GM19240 (cell line): ENCODE data around the gene C2orf72.
"Not testable (repeated sequence)": the region's sequence is repeated elsewhere in the genome, so short reads cannot be mapped to it uniquely, and the experiment has no call there.

Experiments
- DNase-seq: peaks from one replicate; pipeline ENCODE4 v3.0.0; 2011; ENCODE audit warnings: low spot score; ENCODE audit not compliant: insufficient read length

C2orf72 gene

DNA sequence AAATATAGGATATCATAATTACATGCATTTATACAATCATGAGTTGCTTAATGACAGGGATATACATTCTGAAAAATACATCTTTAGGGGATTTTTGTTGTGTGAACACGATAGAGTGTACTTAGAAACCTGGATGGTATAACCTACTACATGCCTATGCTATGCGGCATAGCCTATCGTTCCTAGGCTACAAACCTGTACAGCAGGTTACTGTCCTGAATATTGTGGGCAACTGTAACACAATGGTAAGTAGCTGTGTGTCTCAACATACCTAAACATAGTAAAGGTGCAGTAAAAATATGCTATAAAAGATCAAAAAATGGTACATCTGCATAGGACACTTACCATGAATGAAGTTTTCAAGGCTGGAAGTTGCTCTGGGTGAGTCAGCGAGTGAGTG is 6.5 kb downstream of the C2orf72 start:
- no peak for DNase-seq

DNA sequence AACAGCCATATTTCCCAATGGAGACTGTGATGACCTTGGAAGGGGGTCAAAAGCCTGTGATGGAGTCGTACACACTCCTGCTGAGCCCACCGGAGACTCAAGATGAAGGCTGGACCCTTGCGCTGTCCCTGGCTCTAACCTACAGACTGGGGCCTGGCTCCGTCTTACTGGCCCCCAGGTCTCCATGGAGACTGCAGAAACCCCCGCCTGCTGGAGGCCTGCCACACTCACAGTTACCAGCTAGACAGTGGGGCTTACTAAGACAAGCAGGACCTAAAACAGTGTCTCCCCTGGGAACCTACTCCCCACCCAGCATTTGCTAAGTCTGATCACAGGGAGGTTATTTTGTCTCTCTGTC is 9.6 kb downstream of the C2orf72 start:
- DNase-seq, result no peak

DNA sequence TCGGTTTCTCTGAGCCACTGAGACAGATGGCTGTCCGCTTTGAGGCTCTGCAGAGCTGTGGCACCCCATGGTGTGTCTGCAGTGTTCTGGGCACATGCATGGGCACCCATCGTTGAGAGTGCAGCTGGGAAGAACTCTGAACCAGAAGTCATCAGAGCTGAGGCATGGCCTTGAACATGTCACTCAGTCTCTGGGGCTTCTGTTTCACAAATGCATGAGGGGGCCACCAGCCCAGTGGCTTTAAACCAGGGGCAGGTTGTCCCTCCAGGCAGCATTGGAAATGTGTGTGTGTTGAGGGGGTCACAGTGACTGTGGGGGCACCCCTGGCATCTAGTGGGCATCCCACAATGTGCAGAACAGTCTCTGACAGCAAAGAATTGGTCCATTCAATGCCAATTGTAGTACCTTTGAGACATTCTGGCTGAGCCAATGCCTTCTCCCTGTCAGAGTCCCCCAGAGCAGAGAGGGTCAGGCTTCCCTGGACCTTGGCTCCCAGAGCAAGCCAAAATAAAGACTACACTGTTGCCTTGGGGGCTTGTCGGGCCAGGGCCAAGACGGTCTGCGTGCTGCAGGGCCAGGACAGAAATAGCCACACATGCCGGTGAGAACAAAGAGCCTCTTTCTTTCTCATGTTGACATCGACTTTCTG is 10.1 kb downstream of the C2orf72 start:
- DNase-seq, result no peak

DNA sequence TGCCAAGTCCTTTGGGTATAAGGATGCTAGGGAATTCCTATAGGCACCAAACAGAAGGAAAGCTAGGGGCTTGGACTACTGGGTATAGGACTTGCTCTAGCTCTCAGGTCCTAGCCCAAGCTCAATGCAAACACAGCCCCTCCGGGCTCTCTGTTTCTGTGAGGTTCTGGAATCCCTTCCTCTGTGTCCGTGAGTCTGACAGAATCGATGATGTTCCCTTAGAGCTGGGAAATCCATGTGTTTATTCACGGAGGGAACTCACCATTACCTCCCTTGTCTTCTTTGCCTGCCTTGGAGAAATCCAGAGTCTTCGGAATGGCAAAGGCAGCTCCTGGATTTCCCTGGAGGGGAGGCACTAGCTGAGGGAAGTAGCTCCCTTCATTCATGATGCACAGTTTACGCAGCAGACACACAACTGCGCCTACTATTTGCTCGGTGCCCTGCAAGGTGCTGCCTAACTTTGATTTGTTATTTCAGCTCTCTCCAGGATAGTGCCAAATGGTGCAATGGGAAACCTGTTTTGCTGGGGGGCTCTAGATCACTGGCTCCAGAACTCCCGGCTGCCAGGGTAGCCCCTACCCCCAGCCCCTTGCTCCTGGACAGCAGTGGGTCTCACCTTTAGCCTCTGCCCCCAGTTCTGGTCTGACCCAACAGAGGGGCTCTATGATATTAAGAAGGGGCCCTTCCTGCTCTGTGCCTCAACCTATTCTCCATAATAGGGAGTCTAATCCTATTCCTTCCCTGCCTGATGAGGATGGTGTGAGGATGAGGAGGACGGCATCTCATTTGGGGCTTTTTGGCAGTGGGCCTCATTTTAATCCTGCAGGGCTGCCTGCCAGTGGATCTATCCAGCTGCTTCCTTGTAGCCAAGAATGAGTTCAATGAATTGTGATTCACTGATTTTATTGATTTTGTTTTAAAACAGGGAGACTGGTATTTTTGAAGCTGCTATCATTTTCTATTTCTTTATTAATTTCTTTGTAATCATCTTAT is 10.9 kb downstream of the C2orf72 start:
- DNase-seq, result no peak

DNA sequence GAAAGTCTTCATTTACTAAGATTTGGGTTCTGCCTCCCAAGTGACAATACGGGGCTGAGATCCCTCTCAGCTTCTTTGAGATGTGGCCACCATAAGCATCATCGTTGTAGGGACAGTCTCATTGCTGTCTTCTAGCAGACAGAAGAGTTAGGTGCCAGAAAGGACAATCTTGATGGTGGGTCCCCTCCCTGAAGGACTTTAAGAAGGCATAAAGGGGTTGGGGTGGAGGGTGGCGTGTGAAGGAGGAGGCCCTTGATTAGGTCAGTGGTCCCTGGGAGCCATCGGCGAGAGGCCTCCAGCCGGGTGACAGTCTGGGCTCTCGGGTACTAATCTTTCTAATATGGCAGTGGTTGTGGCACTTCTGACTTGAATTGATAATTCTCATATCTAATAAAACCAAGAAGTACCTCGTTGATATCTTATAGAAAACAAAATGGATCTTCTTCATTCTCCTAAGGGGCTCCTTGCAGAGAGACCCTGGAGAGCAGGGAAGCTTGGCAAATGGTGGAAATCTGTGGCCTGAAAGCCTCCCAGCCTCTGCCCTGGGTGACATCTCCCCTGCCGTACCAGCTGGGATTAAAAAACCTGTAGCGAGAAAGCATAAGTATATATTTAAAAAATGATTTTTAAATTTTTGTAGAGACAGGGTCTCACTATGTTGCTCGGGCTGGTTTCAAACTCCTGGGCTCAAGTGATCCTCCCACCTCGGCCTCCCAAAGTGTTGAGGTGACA is 12.1 kb downstream of the C2orf72 start:
- DNase-seq, result no peak

DNA sequence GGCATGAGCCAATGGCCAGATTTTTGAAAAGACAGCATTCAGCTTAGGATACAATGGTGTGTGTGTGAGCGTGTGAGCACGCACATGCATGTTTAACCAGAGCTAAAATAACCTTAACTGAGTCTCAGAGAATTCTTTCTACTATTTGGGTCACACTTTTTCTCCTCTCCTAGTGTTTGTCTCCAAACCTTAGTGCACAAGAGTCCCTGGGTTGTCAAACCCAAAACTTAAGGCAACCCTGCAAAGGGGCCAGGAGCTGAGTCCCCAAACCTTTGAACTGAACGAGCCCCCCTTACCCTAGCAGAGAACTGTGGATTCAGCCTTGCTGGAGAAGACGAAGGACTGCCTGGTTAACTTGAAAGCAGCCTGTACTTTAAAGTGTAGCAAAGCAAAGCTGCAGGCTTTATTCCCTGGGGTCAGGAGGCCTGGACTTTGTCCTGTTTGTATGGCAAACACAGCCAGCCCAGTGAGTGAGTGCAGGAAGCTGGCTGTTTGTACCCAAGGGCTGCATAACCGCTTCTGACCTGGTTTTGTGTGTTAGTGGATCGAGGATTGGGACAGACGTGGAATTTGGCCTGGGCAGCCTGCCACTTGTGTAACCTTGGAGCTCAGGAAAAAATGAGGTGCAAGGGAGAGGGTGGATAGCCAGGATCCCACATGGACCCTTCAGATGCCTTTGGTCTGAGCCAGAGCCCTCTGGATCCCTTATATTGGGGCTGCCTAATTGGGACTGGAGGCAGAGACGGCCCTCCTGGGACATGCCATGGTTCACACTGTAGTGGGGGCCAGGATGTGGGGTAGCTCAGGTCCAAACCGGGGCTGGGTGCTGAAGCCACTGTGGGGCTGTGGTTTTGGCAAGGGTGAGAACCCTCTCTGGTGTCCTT is 12.9 kb downstream of the C2orf72 start:
- DNase-seq, result no peak

DNA sequence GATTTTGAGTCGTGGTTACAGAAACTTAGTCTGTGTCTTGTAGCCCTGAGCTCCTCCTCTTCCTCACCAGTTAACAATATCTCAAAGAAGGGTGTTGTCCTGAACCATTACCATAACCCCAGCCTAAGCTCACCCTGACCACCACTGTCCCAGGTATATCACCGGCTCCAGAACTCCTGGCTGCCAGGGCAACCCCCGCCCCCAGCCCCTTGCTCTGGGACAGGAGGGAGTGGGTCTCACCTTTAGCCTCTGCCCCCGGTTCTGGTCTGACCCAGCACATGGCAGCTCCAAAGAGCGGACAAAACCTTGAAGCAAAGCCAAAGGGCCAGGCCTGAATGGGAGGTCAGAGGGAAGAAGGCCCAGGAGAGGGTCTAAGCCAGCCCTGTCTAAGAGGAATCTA is 13.8 kb downstream of the C2orf72 start:
- DNase-seq, result no peak

DNA sequence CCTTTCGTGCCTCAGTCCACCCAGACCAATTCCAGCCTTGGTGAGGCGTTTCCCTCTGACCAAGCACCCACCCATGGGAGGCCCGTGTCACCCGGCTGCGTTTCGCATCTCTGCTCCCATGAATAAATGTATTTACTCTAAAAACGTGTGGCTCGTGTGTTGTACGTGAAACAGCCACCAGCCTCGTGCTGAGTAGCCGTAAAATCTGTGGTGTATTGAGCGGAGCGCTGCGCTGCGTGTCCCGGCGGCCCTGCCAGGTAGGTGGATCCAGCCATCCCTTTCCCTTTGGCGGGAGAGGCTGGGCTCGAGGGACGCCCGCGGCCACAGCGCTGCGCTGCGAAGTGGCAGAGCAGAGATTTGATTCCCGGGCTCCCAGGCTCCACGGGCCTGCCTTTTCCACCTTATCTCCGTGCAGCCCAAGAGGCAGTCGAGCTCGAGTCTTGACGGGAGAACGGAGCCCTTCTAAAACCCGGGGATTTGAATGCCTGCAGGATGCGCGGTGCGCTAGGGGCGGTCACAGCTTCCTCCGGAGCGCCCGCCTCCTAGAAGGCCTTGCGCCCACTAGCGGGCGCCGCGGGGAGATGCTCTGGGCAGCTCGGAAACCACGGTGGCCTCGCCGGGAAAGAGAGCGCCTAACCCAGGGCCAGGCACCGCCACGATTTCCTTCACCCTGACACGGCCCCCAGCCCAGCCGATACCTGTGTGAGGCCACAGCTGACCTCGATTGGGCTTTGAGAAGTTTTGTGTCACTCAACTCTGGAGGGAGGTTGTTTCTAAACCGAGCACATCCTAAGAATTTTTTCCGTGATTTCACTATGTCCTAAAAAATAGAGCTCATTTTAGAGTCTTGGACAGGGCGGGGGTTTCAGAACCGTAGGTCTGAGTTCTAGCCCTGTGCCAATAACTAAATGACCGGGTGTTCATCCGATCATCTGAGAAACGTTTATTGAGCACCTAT is 15.4 kb downstream of the C2orf72 start:
- DNase-seq, result peak; percentile 67

DNA sequence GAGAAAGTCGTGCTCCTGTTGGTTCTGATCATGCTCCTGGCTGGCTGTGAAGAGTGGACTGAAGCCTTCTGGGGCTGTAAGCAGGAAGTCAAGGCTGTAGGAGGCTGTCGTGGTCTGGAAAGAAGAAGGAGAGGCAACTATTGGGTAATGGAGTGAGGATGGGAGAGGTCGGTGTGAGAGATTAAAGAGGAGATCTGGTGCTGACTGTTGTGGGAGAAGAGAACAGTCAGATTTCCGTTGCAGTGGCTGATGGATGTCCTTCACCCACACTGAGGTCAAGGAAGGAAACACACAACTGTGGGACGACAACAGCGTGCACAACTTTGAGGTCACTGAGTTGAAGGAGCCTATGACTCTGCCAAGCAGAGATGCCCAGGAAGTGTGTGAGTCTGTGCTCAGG is 16.5 kb downstream of the C2orf72 start:
- DNase-seq, result no peak

DNA sequence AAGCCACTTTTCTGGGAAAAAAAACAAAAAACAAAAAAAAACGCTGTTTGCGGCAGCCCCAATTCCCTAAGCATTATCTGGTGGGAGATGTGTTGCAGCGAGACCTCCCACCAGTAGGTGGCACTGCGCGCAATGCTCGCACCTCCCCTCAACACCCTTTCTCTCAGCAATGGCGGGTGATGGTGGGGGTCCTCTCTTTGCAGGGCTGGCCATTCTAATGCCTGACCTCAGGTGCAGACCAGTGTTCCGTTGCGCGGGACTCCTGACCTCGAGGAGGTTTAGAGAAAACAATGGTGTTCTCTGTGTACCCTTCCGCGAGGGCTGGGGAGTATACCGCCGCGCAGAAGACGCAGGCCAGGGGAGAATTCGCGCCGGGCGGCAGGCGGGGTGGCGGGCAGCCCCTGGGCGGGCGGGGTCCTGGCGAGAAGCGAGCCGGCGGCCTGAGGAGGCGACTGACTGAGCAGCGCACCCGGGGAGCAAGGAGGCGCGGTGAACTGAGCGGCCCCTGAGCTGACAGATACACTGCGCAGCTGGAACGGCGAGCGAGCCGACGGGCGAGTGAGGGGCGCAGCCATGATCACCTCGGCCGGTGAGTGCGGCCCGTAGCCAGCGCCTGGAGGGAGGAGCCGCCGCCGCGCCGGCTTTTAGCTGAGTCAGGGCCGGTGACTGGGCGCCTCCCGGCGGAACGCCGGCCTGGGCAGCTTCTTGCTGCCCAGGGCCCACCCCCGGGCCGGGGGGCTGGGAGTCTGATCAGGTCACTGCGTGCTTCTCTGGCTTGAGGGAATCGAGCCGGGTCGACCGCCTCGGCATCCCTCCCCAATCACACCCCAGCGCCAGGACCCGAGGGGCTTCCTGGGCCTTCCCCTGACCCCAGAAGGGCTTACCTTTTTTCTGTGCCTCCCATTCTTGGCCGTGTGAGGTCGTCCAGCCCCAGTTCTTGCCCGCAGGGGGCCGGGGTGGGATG is 19.4 kb downstream of the C2orf72 start, which contains the start of gene PSMD1:
TSS of gene PSMD1 (plus strand) at position 415 of the 964 bp plus-strand sequence. CDS start at position 574, 159 bp downstream.
- peak; percentile 73 for DNase-seq

DNA sequence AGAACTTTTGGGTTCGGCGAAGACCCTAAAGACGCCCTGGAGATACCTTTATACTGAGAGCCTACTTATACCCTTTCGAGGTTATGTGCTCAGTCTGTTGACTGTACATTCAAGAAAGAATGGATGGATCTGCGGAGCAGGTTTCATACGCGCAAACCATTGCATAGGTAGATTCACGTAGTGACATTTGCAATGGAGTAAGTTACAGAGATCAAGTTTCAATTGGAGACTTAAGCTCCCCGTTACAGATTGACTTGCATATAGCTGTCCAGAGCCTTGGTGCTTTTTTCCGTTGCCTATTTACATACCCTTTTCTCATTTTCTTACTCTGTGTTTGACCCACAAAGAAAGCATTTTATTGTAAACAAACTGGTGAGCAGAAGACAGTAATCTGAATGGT is 20.3 kb downstream of the C2orf72 start:
- DNase-seq, result no peak

DNA sequence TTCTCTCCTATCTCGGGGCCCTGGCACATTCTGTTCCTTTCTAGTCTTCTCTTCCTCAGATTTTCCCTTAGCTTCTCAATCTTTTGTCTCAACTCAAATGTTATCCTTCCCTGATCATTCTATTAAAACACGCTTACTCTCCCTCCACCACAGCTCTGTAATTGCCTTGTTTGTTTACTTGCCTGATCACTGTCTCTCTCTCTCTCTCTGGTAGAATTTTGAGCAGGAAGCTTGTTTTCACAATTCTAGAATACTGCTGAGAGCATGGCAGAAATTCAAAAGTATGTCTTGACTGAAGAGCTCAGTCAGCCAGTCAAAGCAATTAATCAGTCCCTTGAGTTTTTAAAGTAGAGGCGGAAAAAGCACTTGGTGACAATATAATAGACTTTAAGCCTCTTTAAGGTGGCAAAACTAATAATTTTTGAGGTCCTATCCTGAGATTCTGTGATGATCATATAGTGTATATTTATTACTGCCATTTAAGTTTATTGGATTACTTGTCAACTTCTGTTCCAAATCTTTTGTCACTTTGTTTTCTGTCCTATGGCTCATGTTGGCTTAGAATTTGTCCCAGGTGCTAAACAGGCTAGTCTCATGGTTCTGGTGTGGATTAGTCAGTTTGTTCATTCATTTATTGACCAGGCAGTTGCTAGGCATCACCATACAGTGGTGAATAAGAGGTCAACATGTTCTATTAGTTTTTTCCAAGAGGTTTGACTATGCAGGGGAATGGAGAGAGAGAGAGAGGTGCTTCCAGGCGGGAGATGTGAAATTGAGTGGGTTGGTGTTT is 21.6 kb downstream of the C2orf72 start:
- DNase-seq, result no peak

DNA sequence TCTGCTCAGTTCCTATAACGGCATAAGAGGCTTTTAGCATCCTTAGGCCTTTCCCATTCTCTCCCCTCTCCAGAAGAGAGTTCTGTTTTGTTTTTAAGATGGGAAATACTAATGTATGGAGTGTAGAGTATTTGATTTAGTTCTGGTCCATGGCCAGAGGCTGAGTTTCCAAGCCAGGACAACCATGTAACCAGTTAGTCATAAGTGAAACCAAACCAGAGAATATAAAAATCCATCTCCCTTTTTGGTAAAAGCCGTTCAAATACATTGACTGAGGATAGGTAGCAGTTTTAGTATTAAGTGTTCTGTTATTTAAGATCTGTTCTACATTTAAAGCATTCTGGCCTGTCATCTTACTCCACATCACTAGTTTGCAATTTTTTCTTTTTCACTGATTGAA is 22.4 kb downstream of the C2orf72 start:
- DNase-seq, result no peak

DNA sequence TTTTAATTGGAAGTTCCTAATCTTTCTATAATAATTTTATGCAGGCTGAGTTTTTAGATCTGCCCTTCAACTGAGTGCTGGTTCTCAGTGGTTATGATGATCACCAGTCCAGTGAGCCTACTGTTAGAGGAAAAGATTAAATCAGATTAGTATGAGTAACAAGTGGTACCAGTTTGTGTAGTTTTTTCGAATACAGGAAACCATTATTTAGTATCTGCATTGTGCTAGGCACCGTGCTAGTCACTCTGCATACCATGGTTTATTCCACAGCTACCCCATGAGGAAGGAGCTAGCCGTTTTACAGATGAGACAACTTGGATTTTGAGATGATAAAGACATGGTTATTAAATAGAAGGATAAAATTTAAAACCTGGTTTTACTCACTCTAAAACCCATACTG is 25.5 kb downstream of the C2orf72 start:
- DNase-seq, result no peak

DNA sequence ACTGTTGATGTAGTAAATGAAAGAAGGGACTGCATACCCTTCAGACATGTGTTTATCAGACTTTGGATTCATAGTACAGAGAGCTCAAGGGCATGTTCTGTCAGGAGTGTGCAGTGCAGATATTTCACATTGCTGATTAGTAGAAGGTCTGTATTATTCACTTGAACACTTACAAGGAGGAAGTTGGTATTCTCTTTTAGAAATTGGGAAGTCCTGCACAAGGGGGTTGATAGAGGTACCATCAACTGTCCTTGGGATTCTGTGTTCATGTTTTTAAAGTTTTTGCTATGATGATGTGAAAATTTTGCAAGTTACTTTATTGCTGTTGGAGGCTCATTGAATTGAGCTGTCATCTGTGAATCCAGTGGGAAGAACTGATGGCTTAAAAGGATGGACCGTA is 26.0 kb downstream of the C2orf72 start:
- no peak for DNase-seq

DNA sequence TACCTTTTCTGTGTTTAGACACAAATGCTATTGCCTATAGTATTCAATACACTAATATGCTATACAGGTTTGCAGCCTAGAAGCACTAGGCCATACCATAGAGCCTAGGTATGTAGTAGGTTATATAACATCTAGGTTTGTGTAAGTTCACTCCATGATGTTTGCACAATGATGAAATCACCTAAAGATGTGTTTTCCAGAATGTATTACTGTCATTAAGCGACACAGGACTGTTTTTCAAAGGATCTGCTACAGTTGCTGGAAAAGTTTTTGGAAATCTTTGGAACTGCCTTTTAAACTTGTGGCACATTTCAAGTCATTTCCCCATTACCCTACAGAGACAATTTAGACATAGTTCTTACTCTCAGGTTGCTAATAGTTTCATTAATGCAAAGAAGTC is 28.6 kb downstream of the C2orf72 start:
- no peak for DNase-seq

DNA sequence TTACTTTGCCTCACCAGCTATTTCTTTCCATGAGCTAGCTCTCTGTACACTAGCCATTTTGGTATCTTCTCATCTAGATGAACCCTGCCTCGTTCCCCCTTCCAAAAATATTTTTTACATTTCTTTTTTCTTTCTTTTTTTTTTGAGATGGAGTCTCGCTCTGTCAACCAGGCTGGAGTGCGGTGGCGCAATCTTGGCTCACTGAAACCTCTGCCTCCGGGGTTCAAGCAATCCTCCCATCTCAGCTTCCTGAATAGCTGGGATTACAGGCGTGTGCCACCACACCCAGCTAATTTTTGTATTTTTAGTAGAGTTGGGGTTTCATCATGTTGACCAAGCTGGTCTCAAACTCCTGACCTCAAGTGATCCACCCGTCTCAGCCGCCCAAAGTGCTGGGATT is 30.2 kb downstream of the C2orf72 start:
- not testable (repeated sequence) for DNase-seq
